Stimulated activated CD8-positive, alpha-beta memory T cell treated with anti-CD3 and anti-CD28 coated beads, Interleukin-7, amount 100 ng/mL, for 4 hours (primary cell): ENCODE measurements around the gene FSTL5.

Experiments used
- DNase-seq, 2 donors: peaks; one replicate each; pipeline ENCODE4 v3.0.0-alpha.2; 2020; ENCODE audit warnings: low read depth in 2 of 2

FSTL5 gene

DNA sequence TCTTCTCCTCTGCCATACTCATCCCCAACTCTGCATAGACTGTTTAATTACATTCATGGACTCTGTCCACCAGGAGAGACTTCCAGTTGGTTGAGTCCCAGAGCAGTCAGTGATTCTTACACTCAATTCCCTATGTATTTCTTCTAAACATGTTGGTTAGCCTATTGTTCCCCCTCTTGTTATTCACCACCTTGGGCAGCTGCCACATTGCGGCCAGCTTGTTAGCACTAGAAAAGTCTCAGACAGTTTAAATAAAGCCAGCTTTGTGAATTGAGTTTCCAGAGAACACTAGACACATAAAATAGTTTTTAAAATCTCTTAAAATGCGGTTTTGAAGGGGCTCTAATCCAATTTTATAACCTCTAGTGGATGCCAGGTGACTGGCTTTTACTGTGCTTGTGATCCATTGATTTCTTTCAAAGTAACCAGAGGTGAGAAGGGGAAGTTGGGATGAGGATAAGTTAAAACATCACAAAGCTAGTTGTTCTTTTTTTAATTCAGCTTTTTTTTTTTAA, 827.7 kb downstream of the FSTL5 start:
- no peak for DNase-seq
